ENCODE results near the gene GNG2. TPM values are rescaled to one million over a fixed set of nuclear protein-coding genes. Genes with fewer than 3 reads are reported as not detected.

The GNG2 gene
- polyA plus RNA-seq, 1 of the 3 experiments (the other 2 are of a cell fraction): 17.8 TPM

DNA sequence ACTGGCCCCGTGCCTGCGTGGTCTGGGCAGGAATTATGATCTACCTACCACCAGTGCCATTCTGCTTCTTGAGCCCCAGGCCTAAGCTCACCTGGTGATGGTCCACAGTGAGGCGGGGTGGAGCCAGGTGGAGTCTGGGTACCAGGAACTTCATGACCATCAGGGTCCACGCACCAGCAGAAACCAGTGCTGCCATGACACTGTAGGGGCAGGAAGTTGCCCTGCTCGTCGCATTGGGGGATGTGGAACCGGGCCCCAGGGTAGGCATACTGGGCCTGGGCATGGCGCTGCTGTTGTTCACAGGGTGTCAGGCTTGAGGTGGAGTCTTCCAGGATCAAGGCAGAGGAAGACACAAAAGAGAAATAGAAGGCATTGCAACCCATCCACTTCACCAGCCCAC is 158.6 kb downstream of the GNG2 start:
- Histone ChIP-seq H3K4me2 (no peak overlapping the region), H3K36me3 (replicated peaks in 1 of 2; ENCODE audit: control insufficient read depth in 1 of 2, insufficient read depth in 2 of 2, low read length in 1 of 2) (peaks cover 0 to 3% of the 10 kb centered on the region in 2 experiments), H3K4me3 (ENCODE audit: low read depth in 2 of 2, low read length in 1 of 2) (no peak overlapping the region), H2AFZ (ENCODE audit: low read depth) (no peak overlapping the region), H3K27ac (ENCODE audit: low read depth in 2 of 2, low read length in 1 of 2) (no peak overlapping the region; a peak in 1 of 4 replicates), H3K9me3 (no peaks in the 10 kb centered on the region), H3K9ac (no peak overlapping the region), H4K20me1 (ENCODE audit: insufficient read depth) (no peaks in the 10 kb centered on the region), H3F3A (replicated peaks; ENCODE audit: insufficient read depth) (peaks cover 4% of the 10 kb centered on the region), H3K9me2 (no peaks in the 10 kb centered on the region), H3K79me2 (ENCODE audit: insufficient read depth) (no peaks in the 10 kb centered on the region), H3K4me1 (ENCODE audit: control insufficient read depth in 1 of 2, insufficient read depth in 2 of 2, low read depth in 1 of 2, low read length in 1 of 2) (peaks cover 10 to 18% of the 10 kb centered on the region in 2 experiments; a peak in 3 of 4 replicates), H3K27me3 (ENCODE audit: insufficient read depth) (no peaks in the 10 kb centered on the region)
- ChIA-PET CTCF (interaction anchor here (0.6 to 1.2 kb wide), 2 partner anchors 12 to 953 kb away, joined by 3 read pairs; no protein-coding TSS in a partner anchor), POLR2A (no interaction called here)
- DNase-seq: no peak
- WGBS (ENCODE audit: low lambda C conversion rate): 87% methylated on average over 6 of the region's 8 CpGs
- TF ChIP-seq NFIC (IDR thresholded peaks at IDR 0.05; ENCODE audit: borderline replicate concordance): no peak

Other genes with a start within 250 kb of the GNG2 start
- 147 and 169 TPM in 2 replicates for gene FRMD6, start 208.7 kb upstream of the GNG2 start, polyA plus RNA-seq (2012; rRNA removed)
- 42.5 and 43.6 TPM in 2 replicates for gene RTRAF, start 128.9 kb downstream of the GNG2 start, polyA plus RNA-seq (2012; rRNA removed)
- gene NID2, start 208.4 kb downstream of the GNG2 start, polyA plus RNA-seq (2012; rRNA removed): 15.9 and 22.7 TPM in 2 replicates

Measured in SK-N-SH (cell line).